Forelimb muscle (tissue), 1 donor: ENCODE results near the gene CDKL4. TPM values are rescaled to one million over a fixed set of nuclear protein-coding genes. Genes with fewer than 3 reads are reported as not detected.
"Not testable (repeated sequence)": the region's sequence is repeated elsewhere in the genome, so short reads cannot be mapped to it uniquely, and the experiment has no call there.

Experiments
- DNase-seq: peaks from one replicate; pipeline ENCODE4 v3.0.0-alpha.2; 2013; ENCODE audit warnings: low read depth
- polyA plus RNA-seq: library from polyadenylated mRNA; unstranded; fragments of 120-200 nt; gene quantifications from one replicate; pipeline ENCODE4 v1.2.1, GENCODE V29; 2013; ENCODE audit not compliant: insufficient read length

CDKL4 gene
- not detected for polyA plus RNA-seq

GRCh38 chr2:39243469-39244123, at the start of gene CDKL4:
TSS of gene CDKL4 (minus strand) at chr2:39243970.
- DNase-seq = no peak

- DNase-seq = no peak
These were observed 46.7 kb upstream of the CDKL4 start for GRCh38 chr2:39290433-39290832.

GRCh38 chr2:39289609-39290008, 45.8 kb upstream of the CDKL4 start:
- no peak for DNase-seq

- no peak for DNase-seq
These were observed 39.8 kb upstream of the CDKL4 start for GRCh38 chr2:39283561-39283960.

- no peak for DNase-seq
These were observed 37.6 kb upstream of the CDKL4 start for GRCh38 chr2:39281391-39281790.

GRCh38 chr2:39275016-39275415, 31.2 kb upstream of the CDKL4 start:
- no peak for DNase-seq

- DNase-seq = no peak
These were observed 26.2 kb upstream of the CDKL4 start for GRCh38 chr2:39269941-39270340.

GRCh38 chr2:39266916-39267434, 23.2 kb upstream of the CDKL4 start:
- no peak for DNase-seq

GRCh38 chr2:39266139-39266805, 22.5 kb upstream of the CDKL4 start:
- no peak for DNase-seq

GRCh38 chr2:39265315-39265714, 21.5 kb upstream of the CDKL4 start:
- DNase-seq = no peak

GRCh38 chr2:39264733-39265132, 21.0 kb upstream of the CDKL4 start:
- DNase-seq = no peak

- no peak for DNase-seq
These were observed 16.3 kb upstream of the CDKL4 start for GRCh38 chr2:39260087-39260486.

- no peak for DNase-seq
These were observed 12.3 kb upstream of the CDKL4 start for GRCh38 chr2:39256040-39256439.

GRCh38 chr2:39252888-39253518, 9.2 kb upstream of the CDKL4 start:
- DNase-seq = no peak

GRCh38 chr2:39247512-39248043, 3.8 kb upstream of the CDKL4 start:
- no peak for DNase-seq

GRCh38 chr2:39246382-39246980, 2.7 kb upstream of the CDKL4 start:
- no peak for DNase-seq

- not testable (repeated sequence) for DNase-seq
These were observed 1.3 kb upstream of the CDKL4 start for GRCh38 chr2:39244963-39245625.

- DNase-seq = not testable (repeated sequence)
These were observed 582 bp upstream of the CDKL4 start for GRCh38 chr2:39244241-39244862.

- no peak for DNase-seq
These were observed 2.2 kb downstream of the CDKL4 start for GRCh38 chr2:39241588-39241987.

- no peak for DNase-seq
These were observed 3.0 kb downstream of the CDKL4 start for GRCh38 chr2:39240758-39241157.

GRCh38 chr2:39234754-39235153, 9.0 kb downstream of the CDKL4 start:
- DNase-seq = no peak
